SK-N-MC (cell line): Measurements from ENCODE around the gene SENP7.

ENCODE experiments used
- EZH2 ChIP-seq: fragments of 200-600 bp; sonication (generic); IDR thresholded peaks from one replicate; pipeline ENCODE4 v1.6.1; 2017; ENCODE audit warnings: antibody characterized with exemption
- POLR2AphosphoS5 ChIP-seq: IDR thresholded peaks from 2 replicates; pipeline ENCODE4 v1.6.1; 2012; ENCODE audit warnings: mild to moderate bottlenecking, low read depth, low read length, borderline replicate concordance

GRCh38 chr3:101500208-101500607, 12.8 kb downstream of the SENP7 start:
- TF ChIP-seq EZH2 (no peak), POLR2AphosphoS5 (no peak)
